ENCODE data around the gene NRCAM.
"Not testable (repeated sequence)": the region's sequence is repeated elsewhere in the genome, so short reads cannot be mapped to it uniquely, and the experiment has no call there.

Gene NRCAM

GRCh38 chr7:108455998-108456677 is at the start of gene NRCAM:
Gene NRCAM, minus strand, starts transcription at chr7:108456436. Its CDS starts 216,372 bp downstream, at chr7:108240064.
- no peak for DNase-seq

GRCh38 chr7:108504576-108504975 is 48.3 kb upstream of the NRCAM start:
- DNase-seq, result not testable (repeated sequence)

- DNase-seq, result no peak
Measured at GRCh38 chr7:108503112-108504026, 47.1 kb upstream of the NRCAM start.

DNA sequence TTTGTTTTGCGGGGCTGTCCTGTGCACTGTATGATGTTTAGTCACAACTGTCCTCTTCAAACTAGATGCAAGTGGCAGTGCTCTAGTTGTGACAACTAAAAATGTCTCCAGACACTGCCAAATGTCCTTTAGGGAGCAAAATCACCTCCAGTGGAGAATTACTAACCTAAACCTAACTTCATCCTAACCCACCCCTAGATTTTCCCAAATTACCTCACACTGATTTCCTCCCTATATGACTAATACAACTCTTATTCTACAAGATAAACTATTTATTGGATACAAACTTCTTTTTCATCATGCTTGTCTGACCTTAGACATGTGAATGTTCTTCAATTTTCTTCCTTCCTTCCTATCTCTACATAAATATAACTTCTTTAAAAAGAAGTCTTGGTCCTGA is 43.3 kb upstream of the NRCAM start:
- DNase-seq, result no peak

- DNase-seq, result no peak
Measured at GRCh38 chr7:108498481-108498880, 42.2 kb upstream of the NRCAM start.

DNA sequence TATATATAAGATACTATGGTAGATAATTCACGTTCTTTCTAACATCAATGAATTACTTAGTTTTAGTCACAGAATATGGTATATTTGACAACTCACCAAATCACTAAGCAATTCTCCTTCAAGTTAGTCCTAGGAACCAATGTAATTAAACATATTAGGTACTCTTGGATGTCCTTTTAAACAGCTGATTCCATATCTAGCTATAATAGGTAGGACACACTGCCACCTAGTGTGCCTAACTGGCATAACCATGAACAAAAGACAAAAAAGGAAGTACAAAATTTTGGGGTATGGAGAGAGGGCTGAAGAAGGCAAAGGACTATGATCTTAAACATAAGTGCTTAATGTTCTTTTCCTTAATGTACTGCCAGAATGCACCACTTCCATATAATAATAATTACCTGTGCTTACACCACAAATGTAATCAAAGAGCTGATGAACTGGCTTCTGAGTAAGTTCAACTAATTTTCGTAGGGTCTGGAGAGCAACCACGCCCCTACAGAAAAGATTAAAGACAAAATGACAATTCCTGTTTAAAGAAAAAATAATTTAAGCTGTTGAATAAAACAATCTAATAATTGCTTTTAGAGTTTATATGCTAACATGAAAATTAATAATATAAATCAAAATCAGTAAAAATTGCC is 41.0 kb upstream of the NRCAM start:
- peak; percentile 69 for DNase-seq

DNA sequence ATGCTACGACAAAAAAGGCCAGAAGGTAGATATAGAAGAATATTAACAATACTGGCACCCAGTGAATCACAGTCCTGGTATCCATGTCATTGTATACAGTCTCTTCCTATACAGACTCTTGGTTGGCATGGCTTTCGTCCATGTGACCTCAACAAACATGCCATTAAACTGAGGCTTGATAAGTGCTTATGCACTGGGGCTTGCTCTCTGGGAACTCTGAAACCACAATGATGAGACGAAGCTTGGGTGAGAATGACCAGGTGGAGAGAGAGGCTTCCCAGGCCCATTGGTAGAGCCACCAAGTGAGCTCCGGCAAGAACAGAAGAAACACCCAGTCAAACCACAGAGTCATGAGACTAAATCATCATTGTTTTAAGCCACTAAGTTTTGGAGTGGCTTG is 36.5 kb upstream of the NRCAM start:
- DNase-seq, result no peak

GRCh38 chr7:108488768-108489538 is 32.7 kb upstream of the NRCAM start:
- DNase-seq, result no peak

- DNase-seq, result no peak
Measured at GRCh38 chr7:108487646-108488045, 31.4 kb upstream of the NRCAM start.

DNA sequence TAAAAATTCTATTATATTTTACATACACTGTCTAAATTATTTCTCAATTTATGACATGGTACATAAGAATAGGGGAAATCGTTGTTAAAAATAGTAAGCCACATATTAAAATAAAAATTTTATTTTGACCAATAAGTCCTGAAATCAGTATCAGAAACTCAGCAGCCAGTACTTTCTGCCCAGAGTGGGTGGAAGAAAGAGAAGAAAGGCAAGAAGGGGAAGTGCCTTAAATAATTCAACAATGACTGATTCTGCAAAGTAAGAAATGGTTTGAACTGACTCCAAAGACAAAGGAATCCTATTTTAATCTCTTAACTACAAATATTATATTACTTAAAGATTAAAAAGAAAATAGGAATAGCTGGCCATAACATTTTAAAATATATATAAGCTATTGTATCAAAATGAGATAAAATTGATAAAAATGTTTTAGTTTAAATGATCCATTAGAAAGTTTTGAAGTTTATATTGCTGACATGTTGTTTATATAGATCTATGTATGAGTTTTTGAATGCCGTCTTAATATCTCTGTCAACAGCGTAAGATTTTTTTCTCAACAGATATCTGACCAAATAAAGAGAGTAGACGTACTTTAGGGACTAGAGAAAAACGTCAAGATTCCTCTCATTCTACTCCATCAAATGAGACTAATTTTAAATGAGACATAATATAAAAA is 30.2 kb upstream of the NRCAM start:
- DNase-seq, result no peak

DNA sequence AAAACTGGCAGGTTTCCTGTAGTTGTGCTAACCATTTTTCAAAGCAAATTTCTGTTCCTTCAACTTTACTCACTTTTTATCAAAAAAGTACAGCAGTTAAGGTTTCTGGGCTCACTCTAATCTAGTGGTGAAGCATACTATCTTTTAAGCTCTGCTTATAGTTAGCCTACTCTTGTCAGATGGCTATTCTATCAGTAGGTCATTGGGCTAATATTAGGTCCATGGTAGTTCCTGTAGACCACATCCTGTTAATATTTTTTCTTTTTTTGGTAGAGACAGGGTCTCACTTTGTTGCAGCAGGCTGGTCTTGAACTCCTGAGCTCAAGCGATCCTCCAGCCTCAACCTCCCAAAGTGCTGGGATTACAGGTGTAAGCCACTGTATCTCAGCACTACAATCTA is 27.9 kb upstream of the NRCAM start:
- no peak for DNase-seq

DNA sequence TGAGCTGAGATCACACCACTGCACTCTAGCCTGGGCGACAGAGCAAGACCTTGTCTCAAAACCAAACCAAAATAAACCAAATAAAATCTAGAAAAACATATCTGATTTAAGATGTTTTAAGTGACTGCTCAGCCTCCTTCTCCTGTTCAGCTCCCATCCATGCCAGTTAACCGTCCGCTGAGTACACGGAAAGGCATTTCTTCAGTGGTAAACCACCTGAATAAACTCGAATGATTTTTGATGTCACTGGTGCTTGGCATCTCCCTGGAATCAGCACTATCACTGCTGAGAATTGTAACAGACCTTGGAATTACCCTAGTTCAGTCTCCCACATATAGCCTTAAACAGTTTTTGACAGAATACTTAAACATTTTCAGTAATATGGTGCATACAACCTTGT is 24.1 kb upstream of the NRCAM start:
- DNase-seq, result no peak

DNA sequence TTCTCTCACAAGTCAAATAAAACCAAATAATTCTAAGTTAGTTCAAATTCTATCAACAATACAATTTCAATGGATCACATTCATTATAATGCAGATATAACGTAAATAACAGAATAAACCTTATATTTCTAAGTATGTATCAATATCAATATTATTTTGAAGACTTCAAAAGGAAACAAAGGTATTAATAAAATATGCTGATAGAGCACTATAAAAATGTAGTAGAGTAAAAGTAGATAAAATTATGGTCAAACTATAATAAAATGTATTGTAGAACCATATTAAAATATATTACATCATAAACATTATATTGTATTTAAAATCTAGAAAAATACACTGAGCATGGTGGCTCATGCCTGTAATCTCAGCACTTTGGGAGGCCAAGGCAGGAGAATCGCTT is 23.5 kb upstream of the NRCAM start:
- no peak for DNase-seq

DNA sequence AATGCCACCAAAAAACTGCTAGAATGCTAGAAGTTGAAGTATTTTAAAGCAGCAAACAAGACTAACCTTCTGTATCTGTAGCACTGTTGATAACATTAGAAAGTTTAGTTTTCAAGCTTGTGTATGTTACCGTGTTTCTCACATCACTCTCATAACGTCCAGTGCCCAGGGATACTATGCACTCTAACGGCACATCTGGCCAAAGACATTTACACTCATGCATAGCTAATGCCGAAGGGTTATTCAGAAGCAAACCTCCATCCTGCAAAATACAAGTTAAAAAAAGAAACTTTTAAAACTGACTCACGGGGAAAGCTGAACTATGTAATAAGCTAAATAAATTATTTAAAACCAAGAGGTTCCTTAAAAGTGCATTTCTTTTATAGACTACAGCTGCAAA is 22.9 kb upstream of the NRCAM start:
- no peak for DNase-seq

GRCh38 chr7:108468246-108468645 is 12.0 kb upstream of the NRCAM start:
- no peak for DNase-seq

DNA sequence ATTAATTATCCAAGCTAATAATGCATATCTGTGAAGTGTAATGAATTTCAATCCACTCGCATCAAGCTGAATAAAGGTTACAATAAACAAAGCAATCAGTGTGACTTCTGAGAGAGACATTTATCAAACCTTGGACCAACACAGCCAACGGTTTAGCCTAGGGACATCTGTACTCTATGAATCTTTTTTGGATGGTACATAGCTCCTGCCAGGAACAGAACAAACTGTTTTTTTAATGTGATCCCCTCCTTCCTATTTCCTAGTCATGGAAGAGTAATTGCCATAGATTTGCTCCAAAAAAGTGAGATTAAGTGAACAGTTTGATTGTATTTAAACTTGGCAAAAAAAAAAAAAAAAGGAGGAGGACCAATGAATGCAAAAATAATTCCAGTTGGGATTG is 11.2 kb upstream of the NRCAM start:
- no peak for DNase-seq

GRCh38 chr7:108466322-108466721 is 10.1 kb upstream of the NRCAM start:
- DNase-seq, result not testable (repeated sequence)

DNA sequence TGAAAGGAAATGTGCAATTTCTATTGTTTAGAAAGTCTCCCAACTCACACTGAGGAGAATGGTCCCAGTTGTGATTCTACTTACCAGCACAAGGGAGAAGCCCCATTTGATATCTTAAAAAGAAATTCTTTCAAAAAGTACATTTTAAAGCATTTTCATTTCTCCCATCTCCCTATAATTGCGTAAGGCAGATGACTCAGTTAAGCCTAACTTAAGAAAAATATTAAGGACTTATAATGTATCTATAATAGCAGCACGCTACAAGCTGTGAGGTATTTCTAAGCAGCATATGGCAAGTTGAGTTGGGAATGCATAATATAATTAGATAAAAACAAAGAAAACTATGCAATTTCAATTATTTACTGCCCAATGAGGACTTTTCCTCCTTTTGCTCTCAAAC is 8.5 kb upstream of the NRCAM start:
- no peak for DNase-seq

DNA sequence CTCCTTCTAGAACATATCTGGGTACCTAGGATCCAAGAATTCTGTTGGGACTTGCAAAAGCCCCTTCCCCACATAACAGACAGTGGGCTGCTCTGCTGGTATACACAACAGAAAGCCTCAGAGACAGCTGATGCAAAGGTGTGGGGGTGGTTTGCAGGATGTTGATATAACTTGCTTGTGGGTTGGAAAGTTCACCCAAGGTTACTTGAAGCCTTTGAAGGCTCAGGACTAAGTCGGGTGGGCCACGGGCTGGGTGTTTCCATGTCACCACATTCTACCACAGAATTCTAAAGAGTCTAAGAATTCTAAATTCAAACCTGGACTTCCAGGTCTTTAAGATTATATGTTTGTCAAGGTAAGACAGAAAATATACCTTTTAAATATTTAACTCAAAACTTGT is 7.4 kb upstream of the NRCAM start:
- no peak for DNase-seq

- DNase-seq, result no peak
Measured at GRCh38 chr7:108461840-108462239, 5.6 kb upstream of the NRCAM start.

DNA sequence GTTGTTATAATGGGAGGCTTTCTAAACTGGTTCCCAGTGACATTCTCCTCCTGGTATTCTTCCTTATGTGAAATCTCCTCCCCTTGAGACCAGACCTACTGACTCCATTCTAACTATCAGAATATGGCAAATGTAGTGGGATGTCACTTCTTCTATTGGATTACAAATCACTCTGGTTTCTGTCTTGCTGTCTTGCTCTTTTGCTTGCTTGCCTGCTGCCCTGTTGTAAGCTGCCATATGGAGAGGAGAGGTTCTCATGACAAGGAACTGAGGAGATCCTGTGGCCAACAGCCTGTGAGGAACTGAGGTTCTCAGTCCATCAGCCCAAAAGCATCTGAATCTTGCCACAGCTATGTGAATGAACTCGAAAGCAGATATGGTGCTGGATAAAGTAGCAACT is 4.7 kb upstream of the NRCAM start:
- DNase-seq, result no peak

DNA sequence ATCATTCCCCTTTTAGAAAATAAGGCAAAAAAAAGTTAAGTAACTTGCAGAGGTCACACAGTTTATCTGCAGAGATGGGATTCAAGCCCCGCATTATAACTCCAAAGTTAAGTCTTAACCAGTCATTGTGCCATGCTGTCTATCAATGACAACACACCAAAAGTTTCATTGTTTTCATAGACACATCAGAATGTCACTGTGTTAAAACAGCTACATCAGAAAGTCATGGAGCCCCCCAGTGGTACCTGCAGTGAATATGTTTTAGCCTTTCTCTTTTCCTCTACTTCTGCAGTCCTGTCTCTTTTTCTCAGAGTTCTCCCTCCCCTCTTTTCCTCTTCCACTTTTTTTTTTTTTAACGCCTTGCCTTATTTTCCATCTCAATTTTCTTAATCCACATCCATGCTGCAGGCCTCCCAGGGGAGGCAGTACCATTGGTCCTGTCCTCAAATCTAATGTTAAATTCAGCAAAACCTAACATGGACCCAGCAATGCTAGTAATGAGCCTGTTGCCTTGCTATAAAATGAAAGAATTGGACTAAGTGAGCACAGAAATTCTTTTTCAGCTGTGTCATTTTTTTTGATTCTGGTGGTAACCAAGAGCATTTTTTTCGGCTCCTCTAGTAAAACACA is 3.8 kb upstream of the NRCAM start:
- peak; percentile 63 for DNase-seq
